HG03045 (cell line): ENCODE measurements around the gene MEGF8.
"Not testable (repeated sequence)": the region's sequence is repeated elsewhere in the genome, so short reads cannot be mapped to it uniquely, and the experiment has no call there.

Experiments used
- ATAC-seq: cut with Tn5 transposase; IDR thresholded peaks from one replicate; pipeline ENCODE4 v1.9.1; 2021; ENCODE audit warnings: mild to moderate bottlenecking, moderate library complexity; ENCODE audit not compliant: unreplicated experiment

MEGF8 gene

DNA sequence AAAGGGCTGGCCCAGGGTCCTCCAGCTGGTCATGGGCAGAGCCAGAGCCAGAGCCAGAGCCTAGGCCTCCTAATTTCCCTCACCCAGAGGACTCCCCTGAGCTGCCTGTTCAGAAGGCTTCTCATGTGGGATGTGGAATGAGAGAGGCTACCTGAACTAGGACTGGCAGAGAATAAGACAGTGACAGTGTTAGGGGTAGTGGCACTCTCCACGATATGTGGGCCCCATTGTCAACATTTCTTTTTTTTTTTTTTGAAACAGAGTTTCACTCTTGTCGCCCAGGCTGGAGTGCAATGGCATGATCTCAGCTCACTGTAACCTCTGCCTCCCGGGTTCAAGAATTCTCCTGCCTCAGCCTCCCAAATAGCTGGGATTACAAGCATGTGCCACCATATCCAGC is 5.9 kb downstream of the MEGF8 start:
- not testable (repeated sequence) for ATAC-seq

DNA sequence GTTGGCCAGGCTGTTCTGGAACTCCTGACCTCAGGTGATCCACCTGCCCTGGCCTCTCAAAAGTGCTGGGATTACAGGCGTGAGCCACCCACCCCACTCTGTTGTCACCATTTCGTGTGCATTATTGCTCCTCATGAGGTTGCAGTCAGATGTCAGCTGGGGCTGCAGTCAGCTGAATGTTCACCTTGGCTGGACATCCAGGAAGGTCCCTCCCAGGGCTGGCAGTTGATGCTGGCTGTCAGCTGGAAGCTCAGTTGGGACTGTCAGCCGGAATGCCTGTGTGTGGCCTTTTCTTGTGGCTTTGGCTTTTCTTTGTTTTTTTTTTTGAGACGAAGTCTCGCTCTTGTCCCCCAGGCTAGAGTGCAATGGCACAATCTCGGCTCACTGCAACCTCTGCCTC is 6.6 kb downstream of the MEGF8 start:
- ATAC-seq: no peak

DNA sequence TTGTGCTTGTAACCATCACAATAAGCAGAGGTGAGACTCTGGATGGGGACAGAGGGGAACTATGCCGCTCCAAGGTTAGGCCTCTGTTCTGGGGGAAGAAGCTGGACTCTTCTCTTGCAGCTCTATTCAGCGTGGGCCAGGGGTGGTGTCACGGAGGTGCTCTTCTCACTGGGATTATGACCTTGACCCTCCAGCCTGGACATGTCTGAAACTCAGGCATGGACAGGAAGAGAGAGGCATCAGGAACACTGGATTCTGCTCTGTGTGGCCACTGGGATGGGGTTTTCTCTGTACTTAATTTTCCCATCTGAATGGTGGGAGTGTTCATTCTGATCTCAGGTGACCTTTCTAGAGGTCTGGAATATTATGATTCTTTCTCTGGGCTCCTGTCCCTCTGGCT is 7.6 kb downstream of the MEGF8 start:
- ATAC-seq: no peak

DNA sequence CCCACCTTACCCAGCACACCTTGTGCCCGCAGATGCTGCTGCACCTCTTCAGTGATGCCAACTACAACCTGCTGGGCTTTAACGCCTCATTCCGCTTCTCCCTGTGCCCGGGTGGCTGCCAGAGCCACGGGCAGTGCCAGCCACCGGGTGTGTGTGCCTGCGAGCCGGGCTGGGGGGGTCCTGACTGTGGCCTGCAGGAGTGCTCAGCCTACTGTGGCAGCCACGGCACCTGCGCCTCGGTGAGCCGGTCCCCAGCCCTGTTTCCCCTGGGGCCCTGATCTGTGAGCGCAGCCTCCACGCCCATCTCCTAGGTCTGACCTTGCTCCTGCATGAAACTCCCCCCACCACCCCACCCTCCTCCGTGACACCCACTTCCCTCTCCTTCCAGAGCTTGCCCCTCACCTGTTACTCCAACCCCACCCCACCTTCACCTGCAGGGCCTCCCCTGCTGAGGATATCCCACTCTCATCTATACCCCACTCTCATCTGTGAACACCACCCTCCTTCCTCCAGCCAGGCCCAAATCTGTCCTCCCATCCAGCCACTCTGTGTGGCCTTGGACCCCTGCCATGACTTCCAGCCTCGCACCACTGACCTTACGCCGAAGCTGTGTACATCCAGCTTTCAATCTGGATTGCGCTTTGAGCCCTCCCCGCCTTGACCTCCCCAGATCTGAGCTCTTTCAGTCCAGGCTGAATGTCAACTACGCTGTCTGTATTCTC is 8.7 kb downstream of the MEGF8 start:
- no peak for ATAC-seq

DNA sequence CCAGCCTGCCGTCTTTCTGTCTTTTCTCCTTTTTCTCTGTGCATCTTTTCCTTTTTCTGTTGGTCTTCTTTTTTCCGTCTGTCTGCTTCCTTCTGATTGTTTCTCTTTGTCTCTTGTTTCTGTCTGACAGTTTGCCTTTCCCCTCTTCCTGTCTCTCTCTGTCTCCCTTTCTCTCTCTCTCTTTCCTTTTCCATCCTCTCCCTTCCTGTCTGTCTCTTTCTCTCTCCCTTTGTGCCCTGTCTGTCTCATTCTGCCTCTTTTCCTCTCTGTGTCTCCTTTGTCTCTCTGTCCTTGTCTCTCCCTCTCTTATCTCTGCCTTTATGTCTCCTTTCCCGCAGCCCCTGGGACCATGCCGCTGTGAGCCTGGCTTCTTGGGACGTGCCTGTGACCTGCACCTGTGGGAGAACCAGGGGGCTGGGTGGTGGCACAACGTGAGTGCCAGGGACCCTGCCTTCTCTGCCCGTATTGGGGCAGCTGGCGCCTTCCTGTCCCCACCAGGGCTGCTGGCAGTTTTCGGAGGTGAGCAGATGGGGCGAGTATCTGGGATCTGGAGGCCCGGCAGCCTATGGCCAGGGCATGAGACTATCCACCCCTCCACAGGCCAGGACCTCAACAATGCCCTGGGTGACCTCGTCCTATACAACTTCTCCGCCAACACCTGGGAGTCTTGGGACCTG is 9.4 kb downstream of the MEGF8 start:
- ATAC-seq: no peak

DNA sequence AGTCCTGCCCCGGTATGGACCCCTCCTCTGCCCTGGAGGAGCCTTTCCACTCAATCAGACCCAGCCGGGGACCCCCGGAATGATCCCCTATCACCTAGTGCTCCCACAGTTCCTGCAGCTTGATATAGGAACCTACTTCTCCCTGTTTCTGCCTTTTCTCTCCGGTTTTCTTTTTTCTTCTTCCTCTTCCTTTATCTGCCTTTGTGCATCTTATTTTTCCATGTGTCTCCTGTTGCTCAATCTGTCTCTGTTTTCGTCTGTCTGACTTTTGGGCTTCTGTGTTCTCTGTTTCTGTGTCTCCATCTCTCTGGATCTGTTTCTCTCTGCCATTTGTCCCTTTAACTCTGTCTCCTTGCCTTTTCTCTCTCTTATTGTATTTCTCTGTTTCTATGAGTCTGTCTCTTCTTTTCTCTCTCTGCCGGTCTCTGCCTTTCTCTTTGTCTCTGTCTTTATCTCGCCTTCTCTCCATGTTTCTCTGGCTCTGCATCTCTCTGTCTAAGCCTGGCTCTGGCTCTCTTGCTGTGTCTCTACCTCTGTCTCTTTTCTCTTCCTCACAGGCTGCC is 10.0 kb downstream of the MEGF8 start:
- no peak for ATAC-seq

DNA sequence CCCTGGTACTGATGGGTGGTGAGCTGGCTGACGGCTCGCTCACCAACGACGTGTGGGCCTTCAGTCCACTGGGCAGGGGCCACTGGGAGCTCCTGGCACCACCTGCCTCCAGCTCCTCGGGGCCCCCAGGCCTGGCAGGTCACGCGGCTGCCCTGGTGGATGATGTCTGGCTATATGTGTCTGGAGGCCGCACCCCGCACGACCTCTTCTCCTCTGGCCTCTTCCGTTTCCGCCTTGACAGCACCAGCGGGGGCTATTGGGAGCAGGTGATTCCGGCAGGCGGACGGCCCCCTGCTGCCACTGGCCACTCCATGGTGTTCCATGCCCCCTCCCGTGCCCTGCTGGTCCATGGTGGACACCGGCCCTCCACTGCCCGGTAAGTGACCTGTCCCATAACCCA is 10.5 kb downstream of the MEGF8 start:
- no peak for ATAC-seq

DNA sequence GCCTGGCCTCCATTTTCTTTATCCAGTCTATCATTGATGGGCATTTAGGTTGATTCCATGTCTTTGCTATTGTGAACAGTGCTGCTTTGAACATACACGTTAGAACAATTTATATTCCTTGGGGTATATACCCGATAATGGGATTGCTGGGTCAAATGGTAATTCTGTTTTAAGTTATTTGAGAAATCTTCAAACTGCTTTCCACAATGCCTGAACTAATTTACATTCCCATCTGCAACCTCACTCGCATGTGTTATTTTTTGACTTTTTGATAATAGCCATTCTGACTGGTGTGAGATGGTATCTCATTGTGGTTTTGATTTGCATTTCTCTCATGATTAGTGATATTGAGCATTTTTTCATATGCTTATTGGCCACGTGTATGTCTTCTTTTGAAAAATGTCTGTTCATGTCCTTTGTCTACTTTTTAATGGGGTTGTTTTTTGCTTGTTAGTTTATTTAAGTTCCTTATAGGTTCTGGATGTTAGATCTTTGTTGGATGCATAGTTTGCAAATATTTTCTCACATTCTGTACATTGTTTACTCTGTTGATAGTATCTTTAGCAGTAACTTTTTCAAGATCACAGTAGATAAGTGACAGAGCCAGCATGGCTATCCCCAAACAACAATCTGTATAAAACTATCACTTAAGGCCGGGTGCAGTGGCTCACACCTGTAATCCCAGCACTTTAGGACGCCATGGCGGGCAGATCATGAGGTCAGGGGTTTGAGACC is 13.9 kb downstream of the MEGF8 start:
- not testable (repeated sequence) for ATAC-seq

DNA sequence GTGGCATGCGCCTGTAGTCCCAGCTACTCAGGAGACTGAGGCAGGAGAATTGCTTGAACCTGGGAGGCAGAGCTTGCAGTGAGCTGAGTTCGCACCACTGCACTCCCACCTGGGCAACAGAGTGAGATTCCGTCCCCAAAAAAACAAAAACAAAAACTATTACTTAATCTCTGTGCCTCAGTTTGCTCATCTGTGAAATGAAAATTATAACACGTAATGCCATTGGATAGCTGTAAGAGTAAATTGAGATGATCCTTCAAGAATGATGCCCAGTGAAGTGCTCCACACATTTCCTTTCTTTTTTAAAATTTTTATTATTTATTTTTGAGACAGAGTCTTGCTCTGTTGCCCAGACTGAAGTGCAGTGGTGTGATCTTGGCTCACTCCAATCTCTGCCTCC is 14.5 kb downstream of the MEGF8 start:
- not testable (repeated sequence) for ATAC-seq

DNA sequence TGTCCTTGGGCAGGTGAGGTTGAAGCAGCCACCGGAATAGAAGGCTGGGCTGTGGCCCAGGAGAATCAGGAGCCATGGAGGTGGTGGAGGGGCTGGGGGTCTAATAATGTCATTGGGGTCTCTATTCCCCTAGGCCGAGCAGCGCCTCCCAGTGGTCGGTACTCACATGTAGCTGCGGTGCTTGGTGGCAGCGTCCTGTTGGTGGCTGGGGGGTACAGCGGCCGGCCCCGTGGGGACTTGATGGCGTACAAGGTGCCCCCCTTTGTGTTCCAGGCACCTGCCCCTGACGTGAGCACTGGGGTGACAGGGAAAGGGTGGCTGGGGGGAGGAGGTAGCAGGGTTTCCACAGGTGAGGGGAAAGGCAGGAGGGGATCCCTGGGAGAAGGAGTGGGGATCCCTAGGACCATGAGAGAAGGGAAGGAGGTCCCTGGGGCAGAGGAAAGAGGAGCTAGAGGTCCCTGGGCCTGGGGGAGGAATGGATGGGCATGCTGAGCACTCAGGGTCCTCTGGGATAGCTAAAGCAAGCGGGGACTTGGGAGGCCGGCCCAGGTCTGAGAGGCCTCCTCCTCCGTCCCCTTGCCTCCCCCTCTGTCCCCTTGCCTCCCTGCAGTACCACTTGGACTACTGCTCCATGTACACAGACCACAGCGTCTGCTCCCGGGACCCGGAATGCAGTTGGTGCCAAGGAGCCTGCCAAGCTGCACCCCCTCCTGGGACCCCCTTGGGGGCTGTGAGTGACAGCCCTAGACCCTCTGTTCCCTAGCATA is 18.1 kb downstream of the MEGF8 start:
- ATAC-seq: no peak

DNA sequence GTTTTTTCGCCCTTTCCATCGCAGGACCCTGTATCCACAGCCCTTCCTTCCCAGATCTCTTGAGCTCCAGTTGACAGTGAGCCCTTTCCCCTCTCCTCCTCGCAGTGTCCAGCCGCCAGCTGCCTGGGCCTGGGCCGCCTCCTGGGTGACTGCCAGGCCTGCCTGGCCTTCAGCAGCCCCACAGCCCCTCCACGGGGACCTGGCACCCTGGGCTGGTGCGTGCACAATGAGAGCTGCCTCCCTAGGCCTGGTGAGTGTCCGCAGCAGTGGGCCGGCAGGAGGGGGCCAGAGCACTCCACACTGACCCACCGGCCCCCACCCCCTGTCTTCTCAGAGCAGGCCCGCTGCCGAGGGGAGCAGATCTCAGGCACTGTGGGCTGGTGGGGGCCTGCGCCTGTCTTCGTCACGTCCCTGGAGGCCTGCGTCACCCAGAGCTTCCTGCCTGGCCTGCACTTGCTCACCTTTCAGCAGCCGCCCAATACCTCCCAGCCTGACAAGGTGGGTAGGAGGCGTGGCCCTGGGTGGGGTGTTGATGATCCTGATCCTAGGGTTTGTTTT is 19.0 kb downstream of the MEGF8 start:
- ATAC-seq: no peak

DNA sequence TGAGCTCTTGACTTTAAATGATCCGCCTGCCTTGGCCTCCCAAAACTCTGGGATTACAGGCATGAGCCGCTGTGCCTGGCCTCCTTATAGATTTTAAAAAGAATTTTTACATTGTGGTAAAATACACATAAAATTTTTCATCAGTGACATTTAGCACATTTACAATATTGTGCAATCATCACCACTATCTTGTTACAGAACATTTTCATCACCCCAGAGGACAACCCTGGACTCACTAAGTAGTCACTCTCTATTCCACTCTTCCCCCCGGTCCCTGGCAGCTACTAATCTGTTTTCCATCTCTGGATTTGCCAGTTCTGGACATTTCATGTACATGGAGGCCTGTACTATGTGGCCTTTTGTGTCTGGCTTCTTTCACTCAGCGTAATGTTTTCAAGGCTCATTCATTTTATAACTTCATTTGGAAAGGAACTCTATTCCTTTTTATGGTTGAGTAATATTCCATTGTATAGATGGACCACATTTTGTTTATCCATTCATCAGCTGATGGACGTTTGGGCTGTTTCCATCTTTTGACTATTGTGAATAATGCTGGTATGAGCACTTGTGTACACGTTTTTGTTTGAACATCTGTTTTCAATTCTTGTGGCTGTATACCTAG is 19.9 kb downstream of the MEGF8 start:
- ATAC-seq: no peak

DNA sequence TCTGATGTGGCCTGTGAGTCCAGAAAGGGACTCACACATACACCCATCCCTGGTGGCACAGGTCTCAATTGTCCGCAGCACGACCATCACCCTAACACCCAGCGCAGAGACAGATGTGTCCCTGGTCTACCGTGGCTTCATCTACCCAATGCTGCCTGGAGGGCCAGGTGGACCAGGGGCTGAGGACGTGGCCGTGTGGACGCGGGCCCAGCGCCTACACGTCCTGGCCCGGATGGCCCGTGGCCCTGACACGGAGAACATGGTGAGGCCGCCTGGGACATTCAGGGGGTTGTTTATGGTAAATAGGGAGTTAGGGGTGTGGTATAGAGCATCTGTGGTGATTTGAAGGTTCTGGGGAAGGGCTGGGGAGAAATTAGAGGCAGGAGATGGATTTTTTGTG is 22.8 kb downstream of the MEGF8 start:
- no peak for ATAC-seq

DNA sequence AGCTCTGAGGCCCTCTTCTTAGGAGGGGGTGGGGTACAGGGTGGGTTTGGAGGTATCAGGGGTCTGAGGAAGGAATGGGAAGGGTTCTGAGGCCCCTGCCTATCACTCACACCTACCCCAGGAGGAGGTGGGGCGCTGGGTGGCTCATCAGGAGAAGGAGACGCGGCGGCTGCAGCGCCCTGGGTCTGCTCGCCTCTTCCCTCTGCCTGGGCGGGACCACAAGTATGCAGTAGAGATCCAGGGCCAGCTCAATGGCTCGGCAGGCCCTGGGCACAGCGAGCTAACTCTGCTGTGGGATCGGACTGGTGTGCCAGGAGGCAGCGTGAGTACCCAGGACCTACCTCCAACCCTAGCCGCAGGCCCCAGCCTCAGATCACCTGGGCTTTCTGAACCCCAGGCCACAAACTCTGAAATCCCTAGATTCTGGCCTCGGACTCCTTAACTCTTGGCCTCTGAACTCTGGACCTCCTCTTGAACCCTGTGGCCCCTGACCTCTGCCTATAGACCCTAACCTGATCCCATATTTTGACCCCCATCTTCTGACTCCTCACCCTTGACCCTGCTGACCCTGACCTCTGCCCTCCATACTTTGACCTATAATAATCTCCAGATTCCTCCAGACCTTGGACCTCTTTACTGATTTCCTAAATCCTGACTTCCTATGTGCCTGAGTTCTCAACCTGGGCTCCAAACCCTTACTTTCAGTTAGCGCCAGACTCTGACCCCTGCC is 24.1 kb downstream of the MEGF8 start:
- no peak for ATAC-seq

DNA sequence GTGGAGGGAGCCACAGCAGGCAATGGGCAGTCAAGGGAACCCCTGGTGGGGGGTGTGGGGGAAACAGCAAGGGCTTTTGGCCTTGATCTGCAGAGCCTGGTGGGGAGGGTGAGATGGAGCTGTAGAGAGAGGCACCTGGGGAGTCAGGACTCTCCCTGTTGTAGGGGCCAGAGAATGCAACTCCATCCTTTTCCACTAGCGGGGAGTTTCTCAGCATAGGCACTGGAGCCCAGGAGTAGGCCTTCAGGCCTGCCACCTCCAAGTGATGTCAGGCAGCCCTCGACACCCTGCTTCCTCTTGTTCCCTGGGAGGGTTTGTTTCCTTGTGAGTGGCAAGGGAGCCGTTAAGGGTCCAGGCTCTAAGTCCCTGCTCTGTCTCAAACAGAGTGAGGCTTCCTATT is 25.0 kb downstream of the MEGF8 start:
- no peak for ATAC-seq

DNA sequence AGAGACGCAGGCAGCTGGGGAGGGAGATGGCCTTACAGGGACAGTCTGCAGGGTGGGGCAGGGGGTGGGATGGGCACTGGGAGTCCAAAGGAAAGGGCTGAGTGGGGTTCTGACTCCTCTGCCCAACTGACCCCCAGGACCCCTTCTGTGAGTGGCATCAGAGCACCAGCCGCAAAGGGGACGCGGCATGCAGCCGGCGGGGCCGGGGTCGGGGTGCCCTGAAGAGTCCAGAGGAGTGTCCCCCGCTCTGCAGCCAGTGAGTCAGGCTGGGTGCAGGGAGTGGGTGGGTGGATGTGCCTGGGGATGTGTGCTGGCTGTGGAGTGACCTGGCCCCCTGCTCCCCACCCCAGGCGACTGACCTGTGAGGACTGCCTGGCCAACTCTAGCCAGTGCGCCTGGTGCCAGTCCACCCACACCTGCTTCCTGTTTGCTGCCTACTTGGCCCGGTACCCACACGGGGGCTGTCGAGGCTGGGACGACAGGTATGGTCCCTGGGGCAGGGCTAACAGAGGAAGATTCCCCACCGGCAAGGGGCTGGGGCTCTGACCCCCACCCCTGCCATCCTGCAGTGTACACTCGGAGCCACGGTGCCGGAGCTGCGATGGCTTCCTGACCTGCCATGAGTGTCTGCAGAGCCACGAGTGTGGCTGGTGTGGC is 25.8 kb downstream of the MEGF8 start:
- no peak for ATAC-seq

DNA sequence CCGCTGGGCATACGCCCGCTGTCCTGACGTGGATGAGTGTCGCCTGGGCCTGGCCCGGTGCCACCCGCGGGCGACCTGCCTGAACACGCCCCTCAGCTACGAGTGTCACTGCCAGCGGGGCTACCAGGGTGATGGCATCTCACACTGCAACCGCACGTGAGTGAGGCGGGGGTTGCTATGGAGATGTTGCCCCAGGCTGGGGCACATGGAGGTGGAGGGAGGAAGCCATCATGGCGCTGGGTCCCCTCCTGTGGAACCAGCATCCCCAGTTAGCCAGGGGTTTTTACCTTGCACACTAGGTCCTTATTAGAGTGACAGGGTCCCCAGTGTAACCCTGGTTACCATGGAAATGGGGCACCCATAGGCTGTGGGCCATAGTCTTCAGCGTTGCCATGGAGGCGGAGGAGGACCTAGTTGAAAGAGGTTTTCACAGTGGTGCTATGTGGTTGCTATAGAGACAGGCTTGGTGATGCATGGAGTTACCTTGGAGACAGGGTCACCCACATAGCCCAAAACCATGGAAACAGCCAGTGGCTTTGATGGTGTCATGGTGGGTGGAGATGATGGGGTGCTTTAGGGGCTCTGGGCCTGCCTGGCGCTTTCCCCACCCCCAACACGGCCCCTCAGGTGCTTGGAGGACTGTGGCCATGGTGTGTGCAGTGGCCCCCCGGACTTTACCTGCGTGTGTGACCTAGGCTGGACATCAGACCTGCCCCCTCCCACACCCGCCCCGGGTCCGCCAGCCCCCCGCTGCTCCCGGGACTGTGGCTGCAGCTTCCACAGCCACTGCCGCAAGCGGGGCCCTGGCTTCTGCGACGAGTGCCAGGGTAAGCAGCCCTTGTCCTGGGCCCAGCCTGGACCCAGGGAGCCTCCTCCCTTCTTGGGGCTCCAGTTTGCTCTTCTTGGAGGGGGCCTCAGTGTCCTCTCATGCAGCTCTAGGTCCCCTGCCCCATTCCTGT is 27.1 kb downstream of the MEGF8 start:
- ATAC-seq: no peak
